GM19372 (cell line): ENCODE results near the gene HS6ST2.

Experiments
- ATAC-seq: cut with Tn5 transposase; IDR thresholded peaks from one replicate; pipeline ENCODE4 v1.9.1; 2021; ENCODE audit warnings: mild to moderate bottlenecking, low read depth, moderate library complexity; ENCODE audit not compliant: unreplicated experiment

HS6ST2 gene

GRCh38 chrX:132584936-132585335 lies 373.5 kb downstream of the HS6ST2 start:
- ATAC-seq: no peak

GRCh38 chrX:132576939-132577338 lies 381.5 kb downstream of the HS6ST2 start:
- no peak for ATAC-seq
